Heart left ventricle (tissue), 13 donors: Measurements from ENCODE around the gene ETV5.

Source experiments
- POLR2A ChIP-seq, 2 donors: fragments of 450-650 bp; IDR thresholded peaks; one replicate each; pipeline ENCODE4 v1.6.1; 2017; ENCODE audit warnings: antibody characterized with exemption in 2 of 2, mild to moderate bottlenecking in 2 of 2, moderate library complexity in 2 of 2
- TF ChIP-seq, protein P1 (sequence below), 12 donors: fragments of 200-600 bp; sonication (generic) in 4 of 12; IDR thresholded peaks; one replicate each; pipeline versions ENCODE4 v1.5.0 to v1.8.0; 2018 to 2022; ENCODE audit warnings: antibody characterized with exemption in 12 of 12, mild to moderate bottlenecking in 5 of 12
- donor health status: ischemic (EF 13 %, LVEDD 7.1; RV severe dilation, severe dysfunction).
- donor health status: DM: no; HTN: yes; CAD: no.
- donor health status: DM: no; HTN: no; CAD: no.
- donor health status: ischemic (EF 25% LVEDD 6.9; RV normal size, moderate dysfunction).
- donor health status: ischemic (EF 25% LVEDD 5.7; RV mildly dilated, moderate dysfunction).
- donor health status: ischemic (EF 35%, LVEDD 5.7; RV mildly dilated, moderate dysfunction).
- donor health status: nonischemic (EF 11% LVEDD 7.7; RV severe dilation, severe dysfunction).
- donor health status: DM: yes; HTN: yes; CAD: no.
- donor health status: PGD.
- donor health status: ischemic (EF 29% LVEDD 5.4; RV normal size, mild dysfunction).
- donor health status: nonischemic (EF 23%, LVEDD 6.1; RV moderate dilation, normal function).

DNA sequence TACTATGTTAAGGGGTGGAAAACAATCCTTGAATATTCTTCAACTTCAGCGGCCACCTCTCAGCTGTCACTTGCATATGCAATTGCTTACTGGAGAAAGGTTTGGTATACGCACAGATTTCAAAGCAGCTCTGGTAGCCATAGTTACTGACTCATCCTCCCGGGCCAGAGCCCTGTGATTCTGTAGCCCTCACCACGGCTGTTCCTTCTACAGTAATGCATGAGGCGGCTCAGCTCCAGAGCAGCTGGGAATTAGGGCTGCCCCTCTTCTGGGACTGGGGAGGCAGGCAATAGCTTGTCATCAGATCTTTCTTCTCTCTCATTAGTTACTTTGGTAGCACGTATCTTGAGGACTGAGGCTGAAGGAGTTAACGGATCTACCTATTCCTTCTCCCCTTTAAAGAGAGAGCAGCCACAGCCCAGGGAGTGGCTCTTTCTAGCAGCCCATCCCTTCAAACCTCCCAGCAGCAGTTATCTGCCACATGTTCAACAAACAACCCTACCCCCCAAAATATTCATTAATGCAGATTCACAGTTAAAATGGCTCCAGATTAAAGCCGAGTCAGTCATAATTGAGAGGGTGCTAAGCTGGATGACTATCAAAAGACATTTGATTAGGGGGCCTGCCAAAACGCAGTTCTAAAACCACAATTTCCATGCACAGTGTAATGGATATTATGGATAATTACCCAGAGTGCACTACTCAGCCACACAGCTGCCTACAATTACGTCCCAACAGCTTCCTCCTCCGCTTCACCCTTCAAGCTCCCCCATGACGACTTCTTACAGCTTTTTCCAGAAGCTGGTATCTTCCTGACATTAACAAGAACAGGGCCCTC, 54.7 kb downstream of the ETV5 start:
- TF ChIP-seq, protein P1, sequence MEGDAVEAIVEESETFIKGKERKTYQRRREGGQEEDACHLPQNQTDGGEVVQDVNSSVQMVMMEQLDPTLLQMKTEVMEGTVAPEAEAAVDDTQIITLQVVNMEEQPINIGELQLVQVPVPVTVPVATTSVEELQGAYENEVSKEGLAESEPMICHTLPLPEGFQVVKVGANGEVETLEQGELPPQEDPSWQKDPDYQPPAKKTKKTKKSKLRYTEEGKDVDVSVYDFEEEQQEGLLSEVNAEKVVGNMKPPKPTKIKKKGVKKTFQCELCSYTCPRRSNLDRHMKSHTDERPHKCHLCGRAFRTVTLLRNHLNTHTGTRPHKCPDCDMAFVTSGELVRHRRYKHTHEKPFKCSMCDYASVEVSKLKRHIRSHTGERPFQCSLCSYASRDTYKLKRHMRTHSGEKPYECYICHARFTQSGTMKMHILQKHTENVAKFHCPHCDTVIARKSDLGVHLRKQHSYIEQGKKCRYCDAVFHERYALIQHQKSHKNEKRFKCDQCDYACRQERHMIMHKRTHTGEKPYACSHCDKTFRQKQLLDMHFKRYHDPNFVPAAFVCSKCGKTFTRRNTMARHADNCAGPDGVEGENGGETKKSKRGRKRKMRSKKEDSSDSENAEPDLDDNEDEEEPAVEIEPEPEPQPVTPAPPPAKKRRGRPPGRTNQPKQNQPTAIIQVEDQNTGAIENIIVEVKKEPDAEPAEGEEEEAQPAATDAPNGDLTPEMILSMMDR (IDR thresholded peaks at IDR 0.05): no peak
- TF ChIP-seq POLR2A (IDR thresholded peaks at IDR 0.05): no peak
